H1 (cell line): ENCODE data around the gene FOXD3. TPM values are rescaled to one million over a fixed set of nuclear protein-coding genes. Genes with fewer than 3 reads are reported as not detected.

Experiments
- HDAC2 ChIP-seq, 2 experiments: fragments of 300-600 bp in 1 of 2; sonication (generic) in 1 of 2; IDR thresholded peaks; 2 replicates each; pipeline ENCODE4 v1.6.1; 2011 to 2012; ENCODE audit warnings: low read depth in 2 of 2, low read length in 2 of 2, mild to moderate bottlenecking in 2 of 2, moderate library complexity in 2 of 2, borderline replicate concordance in 1 of 2, inconsistent platforms in 1 of 2
- HDAC6 ChIP-seq: IDR thresholded peaks from one replicate; pipeline ENCODE4 v1.7.1; 2012; ENCODE audit warnings: low read depth, mild to moderate bottlenecking, inconsistent platforms, low read length, moderate library complexity
- PHF8 ChIP-seq: fragments of 200-600 bp; sonication (generic); conservative IDR thresholded peaks from 2 replicates; pipeline ENCODE4 v1.7.1; 2012; ENCODE audit warnings: low read depth, mild to moderate bottlenecking, inconsistent platforms, low read length, moderate library complexity
- POLR2AphosphoS5 ChIP-seq: IDR thresholded peaks from 2 replicates; pipeline ENCODE4 v1.6.1; 2011; ENCODE audit warnings: low read depth, low read length
- TBP ChIP-seq: IDR thresholded peaks from 2 replicates; pipeline ENCODE4 v1.6.1; 2011; ENCODE audit warnings: low read depth, low read length, improper control_type of control experiment
- polyA plus RNA-seq, 7 experiments: library from polyadenylated mRNA; depleted of rRNA in 3 of 7; stranded (reverse) in 5 of 7; unstranded in 2 of 7; fragments of >200 nt in 5 of 7; fragments of 200-250 nt in 2 of 7; gene quantifications; 1 replicate in 5 of 7; 2 replicates in 1 of 7; 4 replicates in 1 of 7; pipeline versions ENCODE4 v1.2.1 to v1.2.3, GENCODE V29; 2011 to 2013; ENCODE audit warnings: missing spikeins in 2 of 7, mixed read lengths in 2 of 7
- total RNA-seq: library from RNA; stranded (reverse); fragmentation: NEBNext Ultra II Directional; extraction: Animal tissue kit (Norgen Biotek cat#: 25700); gene quantifications from 2 replicates; pipeline ENCODE4 v1.2.1, GENCODE V29; 2021

The FOXD3 gene
- total and polyA plus RNA-seq, 2 of the 8 experiments (the other 6 are each of a cell fraction or from before 2014, with no cell fraction given), result 8.7 to 33.7 TPM

- no peak for TF ChIP-seq PHF8
- TF ChIP-seq HDAC2 (IDR thresholded peaks at IDR 0.05; ENCODE audit: borderline replicate concordance in 1 of 2, low read depth in 2 of 2, low read length in 2 of 2), result no peak
- TF ChIP-seq POLR2AphosphoS5, result no peak
- no peak for TF ChIP-seq HDAC6
- no peak for TF ChIP-seq TBP
Observed at GRCh38 chr1:63324779-63325119, 2.4 kb downstream of the FOXD3 start (continued).
